CD4-positive, alpha-beta T cell treated with Interleukin-2 at 100 ng/mL for 4 hours (primary cell): ENCODE results near the gene EMC10.
"Not testable (repeated sequence)": the region's sequence is repeated elsewhere in the genome, so short reads cannot be mapped to it uniquely, and the experiment has no call there.

ENCODE experiments used
- DNase-seq: peaks from one replicate; pipeline ENCODE4 v3.0.0-alpha.2; 2020; ENCODE audit warnings: low spot score

The EMC10 gene

DNA sequence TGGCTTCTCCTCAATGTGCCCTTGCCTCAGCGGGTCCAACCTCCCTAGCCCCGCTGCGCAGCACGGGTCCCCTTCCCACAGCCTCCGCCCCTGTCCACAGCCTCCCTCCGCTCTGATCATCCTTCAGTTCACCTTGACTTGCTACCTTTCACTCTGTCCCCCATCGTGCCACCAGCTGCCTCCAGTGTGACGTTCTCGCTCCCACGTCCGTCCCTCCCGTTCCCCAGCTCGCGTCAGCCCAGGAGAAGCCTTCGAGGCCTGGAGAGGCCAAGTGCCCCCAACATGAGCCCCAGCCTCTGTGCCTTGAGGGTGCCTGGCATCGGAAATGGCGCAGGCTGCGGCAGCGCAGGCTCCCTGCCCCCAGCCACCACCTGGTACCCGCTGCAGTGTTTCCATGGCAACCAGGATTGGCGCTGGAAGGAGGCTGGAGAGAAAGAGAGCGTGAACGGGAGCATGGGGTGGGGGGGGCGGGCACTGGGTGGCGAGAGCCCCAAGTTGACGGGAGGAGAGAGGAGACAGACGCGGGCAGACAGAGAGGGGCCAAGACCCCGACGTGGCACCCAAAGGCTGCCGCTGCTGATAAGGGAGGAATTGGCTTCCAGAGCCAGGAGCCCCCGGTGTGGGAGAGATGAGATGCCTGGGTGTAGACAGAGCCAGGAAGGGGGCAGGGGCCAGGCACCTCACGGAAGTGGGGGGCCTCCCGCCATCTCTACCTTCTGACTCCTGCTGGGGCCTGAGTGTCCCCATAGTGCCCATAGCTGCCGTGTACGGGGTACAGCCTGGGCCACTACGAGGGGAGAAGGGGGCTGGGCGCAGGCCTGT lies 38.2 kb downstream of the EMC10 start:
- no peak for DNase-seq

DNA sequence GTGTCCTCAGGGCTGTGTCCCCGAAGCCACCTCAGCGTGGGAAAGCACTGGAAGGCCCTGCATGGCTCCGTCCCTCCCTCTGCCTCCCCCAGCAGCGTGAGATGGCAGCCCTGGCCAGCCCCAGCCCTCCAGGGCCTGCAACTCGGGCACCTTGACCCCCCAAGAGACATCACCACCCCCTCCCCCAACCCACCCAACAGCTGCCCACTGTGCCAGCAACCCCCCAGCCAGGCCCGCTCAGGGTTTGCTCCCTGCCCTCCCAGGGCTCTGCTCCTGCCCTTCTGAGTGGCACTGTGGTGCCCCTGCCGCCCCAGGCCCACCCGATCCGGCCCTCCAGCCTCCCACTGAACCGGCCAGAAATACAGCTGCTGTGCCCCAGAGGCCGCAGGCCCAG lies 38.9 kb downstream of the EMC10 start:
- DNase-seq = no peak

DNA sequence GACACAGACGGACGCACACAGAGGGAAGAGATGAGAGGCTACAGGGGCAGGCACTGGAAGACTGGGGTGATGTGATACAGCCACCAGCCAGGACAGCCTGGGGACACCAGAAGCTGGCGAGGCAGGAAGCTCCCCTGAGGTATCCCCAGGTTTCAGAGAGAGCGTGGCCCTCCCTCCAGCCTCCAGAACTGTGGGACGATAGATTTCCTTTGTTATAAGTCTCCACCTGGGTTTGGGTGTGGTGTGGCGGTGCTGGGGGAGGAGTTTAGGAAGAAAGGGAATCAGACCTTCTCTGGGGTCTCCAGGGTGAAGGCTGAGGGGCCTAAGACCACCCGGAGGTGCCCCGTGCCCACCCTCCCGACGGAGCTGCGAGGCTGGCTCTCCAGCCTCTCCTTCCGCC lies 40.1 kb downstream of the EMC10 start:
- DNase-seq = no peak

DNA sequence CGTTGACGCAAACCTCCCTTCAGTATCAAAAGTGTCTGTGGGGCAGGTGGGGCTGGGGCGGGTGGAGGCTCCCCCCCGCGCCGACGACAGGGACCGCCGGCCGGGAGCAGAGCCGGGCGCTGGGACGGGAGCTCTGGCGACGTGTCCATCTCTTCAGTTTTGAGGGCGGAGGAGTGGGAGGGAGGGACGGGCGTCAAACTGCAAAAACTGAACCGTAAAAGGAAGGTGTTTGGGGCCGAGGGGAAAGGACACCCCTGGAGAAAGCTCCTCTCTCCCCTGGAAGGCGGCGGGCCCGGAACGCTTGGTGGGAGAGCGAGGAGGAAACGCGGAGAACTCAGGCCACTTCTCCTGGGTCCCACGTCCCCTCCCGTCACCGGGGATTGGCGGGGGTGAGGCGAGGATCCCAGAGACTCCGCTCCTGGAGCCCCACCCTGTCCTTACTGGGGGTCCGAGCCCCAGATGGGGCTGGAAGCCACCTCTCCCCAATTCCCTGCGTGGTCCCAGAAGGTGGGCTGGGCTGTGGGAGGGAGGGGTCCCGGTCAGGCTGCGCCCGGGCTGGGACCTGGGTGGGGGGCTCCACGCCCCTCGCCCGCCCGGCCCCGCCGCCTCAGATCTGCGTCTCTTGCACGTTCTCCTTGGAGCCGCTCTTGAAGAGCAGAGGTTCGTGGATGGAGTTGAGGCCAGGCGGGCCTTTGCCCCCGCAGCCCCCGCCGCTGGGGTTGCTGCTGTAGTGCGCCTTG lies 40.8 kb downstream of the EMC10 start:
- no peak for DNase-seq

DNA sequence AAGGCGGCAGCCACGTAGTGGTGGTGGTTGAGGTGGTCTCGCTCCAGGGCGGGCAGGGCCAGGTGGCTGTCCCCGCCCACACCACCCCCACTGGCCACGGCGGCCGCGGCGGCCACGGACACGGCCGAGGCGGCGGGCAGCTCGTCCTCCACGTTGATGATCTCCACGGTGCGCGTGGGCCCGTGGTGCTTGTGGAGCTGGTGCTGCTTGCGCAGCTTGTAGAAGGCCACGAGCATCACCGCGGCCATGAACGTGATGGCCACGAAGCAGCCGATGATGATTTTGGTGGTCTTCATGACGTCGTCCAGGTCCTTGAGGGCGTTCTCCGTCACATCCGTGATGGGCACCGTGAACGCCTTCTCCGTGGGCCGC lies 41.4 kb downstream of the EMC10 start:
- DNase-seq = no peak

DNA sequence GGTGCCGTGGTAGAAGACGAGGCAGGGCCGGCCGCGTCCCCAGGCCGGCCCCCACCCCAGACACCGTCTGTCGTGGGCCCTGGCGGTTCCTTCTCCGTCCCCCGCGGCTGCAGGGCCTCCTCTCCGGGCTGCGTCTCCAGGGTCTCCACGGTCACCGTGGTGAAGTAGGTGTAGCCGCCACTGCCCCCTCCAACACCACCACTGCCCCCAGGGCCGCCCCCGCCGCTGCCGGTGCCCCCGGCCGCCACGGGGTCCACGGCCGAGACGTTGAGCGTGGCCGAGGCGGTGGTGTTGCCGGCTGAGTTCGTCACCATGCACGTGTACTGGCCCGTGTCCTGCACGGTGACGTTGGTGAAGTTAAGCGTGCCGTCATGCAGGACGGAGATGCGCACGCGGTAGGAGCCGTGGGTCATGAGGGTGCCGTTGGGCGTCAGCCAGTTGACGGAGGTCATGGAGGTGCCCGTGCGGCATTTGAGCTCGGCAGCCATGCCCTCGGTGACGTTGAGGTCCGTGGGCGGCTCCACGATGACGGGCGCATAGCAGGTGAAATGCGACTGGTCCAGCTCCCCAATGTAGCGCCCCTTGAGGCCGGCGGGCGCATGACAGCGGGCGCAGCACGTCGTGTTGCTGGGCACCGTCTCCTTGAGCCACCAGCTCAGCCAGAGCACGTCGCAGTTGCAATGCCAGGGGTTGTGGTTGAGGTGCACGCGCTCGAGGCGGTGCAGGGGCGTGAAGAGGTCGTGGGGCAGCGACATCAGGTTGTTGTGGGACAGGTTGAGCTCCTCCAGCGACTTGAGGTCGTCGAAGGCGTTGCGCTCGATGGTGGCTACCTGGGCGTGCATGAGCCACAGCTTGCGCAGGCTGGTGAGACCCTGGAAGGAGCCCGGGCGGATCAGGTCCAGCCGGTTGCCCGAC lies 42.0 kb downstream of the EMC10 start:
- DNase-seq = no peak

DNA sequence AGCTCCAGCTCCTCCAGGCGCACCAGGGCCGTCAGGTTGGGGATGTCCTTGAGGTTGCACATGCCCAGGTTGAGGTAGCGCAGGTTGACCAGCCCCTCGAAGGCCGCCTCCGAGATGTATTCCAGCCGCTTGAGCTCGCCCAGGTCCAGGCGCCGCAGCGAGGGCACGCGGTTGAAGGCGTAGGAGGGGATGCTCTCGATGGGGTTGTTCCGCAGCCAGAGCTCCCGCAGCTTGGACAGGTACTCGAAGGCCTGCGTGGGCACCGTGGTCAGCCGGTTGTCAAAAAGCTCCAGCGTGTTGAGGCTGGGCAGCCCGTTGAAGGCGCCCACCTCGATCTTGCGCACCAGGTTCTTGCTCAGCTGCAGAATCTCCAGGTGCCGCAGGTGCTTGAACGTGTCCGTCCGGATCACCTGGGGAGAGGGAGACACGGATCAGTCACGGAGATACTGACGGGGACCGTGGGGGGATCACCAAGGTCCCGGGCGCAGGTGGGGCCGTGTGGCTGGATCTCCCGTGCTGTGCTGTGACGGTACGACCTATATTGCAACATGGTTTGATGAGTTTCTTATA lies 42.8 kb downstream of the EMC10 start:
- DNase-seq = no peak

DNA sequence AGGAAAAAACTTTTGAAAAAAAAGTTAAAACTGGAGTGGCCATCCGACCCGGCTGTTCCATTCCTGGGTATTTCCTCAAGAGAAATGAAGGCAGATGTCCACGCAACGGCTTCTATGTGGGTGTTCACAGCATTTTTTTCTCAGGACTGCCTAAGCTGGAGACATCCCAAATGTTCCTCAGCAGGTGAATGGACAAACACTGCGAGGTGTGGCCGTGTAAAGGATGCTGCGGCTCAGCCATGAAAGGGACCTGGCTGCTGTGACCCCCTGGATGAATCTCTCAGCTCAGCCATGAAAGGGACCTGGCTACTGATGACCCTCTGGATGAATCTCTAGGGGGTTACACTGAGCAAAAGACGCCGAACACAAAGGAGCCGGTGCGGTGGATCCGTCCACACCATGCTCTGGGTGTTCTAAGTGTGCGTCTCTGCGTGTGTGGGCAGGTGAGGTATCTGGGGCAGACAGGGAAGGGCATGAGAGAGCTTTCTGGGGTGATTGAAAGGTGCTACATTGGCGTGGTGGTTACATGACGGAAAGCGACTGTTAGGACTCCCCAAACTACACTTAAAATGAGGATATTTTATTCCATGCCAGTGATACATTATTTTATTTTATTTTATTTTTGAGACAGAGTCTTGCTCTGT lies 44.6 kb downstream of the EMC10 start:
- no peak for DNase-seq

DNA sequence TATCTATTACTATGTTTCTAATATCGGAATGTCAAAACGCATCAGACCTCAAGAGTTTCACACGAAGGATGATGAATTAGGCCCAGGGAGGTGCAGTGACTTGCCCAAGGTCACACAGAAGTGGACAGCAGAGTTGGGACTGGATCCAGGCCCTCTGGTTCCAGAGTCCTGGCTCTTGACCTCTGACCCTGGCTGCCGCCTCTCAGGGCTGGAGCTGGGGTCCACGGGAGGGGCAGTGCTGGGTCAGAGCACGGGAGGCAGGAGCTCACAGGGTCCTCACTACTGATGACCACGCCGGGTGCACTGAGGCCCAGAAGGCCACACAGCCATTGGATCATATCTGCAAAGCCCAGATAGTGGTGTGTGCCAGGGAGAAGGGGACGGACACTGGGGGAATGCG lies 46.6 kb downstream of the EMC10 start:
- DNase-seq = no peak

DNA sequence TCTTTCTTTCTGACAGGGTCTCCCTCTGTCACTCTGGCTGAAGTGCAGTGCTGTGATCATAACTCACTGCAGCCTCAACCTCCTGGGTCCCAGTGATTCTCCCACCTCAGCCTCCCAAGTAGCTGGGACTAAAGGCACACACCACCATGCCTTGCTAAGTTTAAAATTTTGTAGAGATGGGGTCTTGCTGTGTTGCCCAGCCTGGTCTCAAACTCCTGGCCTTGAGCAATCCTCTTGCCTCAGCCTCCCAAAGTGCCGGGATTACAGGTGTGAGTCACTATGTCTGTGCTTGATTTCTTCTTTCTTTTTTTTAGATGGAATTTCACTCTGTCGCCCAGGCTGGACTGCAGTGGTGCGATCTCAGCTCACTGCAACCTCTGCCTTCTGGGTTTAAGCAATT lies 51.7 kb downstream of the EMC10 start:
- DNase-seq = not testable (repeated sequence)

DNA sequence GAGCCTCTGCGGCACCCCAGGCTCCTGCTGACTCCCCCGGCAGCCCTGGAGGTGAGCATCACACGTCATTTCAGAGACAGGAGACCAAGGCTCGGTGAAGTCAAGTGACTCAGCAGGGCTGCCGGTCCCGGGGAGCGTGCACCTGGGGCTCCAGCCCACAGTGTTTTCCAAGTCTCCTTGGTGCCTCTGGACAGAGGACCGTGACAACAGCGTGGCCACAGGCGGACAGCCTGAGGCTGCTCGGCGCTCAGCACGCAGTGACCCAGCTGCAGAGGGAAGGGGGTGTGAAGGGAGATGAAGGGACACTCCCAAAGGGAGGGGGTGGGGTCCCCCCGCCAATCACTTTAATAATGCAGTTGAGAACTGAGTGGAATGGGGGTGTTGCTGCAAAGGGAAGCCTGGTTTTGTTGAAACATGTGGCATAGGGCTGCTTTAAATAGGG lies 54.9 kb downstream of the EMC10 start:
- no peak for DNase-seq

DNA sequence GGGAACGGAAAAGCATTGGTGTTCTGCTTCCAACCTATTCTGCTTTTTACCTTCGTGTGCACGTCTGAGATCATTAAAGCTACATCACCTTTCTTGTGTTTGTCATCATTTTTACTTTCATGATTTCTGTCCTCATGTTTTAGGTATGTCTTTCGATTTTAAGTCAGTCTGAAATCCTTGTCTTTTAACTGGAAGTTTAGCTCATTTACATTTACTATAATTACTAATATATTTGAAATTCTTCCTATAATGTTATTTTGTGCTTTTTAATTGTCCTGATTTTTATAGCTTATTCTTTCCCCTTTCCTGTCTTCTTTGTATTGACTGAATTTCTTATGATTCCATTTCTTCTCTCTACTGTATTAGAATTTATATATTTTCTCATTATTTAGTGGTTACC lies 56.6 kb downstream of the EMC10 start:
- DNase-seq = no peak

DNA sequence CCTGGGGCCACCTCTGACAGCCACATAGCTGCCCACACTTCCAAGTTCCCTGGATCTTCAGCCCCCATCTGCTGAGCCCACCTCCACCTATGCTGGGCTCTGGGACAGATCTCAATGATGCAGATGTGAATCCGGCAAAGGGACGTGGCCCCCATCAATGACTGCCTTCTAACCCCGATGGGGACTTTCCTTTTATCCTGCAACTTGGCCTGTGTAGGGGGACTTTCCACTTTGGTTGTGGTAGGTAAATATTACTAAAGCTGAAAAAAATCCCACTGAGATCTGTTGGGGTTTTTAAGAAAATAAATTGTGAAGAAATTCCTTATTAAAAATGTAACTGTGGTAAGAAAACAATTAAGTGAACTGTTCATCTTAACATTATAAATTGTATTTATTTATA lies 58.2 kb downstream of the EMC10 start:
- DNase-seq = no peak

DNA sequence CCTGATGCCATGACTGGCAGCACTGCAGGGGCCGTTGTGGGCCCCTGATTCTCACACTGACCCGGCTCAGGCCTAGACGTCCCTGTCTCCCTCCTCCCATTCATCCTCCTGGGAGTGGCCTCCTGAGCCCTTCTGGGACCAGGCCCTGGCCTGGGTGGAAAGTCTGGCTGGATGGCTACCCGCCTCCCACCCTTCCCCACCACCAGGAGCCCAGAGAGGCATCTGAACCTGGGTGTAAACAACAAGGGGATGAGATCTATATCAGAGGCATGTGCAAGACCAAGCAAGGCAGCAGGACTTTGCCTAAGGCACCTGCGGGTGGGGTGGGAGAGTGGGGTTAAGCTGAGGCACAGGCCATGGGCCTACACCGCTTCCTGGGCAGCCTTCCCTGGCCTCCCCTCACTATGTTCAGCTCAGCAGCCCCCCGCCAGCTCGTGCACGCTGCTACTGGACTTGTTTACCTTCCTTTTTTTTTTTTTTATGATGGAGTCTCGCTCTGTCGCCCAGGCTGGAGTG lies 59.4 kb downstream of the EMC10 start:
- no peak for DNase-seq

DNA sequence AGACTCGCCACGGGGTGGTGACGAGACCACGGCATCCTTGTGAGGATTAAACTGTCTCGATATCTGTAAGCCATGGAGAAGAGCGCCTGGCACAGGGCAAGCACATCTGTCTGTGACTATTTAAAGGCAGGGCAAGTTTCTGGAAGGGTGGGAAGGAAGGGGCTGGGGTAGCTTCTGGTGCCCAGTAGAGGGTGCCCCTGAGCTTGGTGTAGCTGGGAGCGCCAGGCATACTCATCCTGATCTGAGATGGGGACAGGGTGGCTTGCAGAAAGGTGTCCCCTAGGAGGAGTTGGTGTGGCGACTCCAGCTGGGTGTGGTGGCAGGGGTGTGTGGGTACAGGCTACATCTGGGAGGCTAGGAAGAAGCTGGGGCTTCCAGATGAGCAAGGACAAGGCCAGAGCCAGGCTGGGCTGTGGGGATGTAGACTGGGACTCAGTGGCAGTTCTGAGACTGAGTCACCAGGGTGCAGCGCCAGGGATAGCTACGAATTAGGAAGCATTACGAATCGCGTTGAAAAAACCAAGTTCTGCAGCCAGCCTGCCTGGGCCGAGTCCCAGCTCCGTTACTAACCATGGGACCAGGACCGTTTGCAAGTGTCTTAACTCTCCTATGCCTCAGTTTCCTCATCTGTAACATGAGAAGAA lies 60.5 kb downstream of the EMC10 start:
- no peak for DNase-seq

DNA sequence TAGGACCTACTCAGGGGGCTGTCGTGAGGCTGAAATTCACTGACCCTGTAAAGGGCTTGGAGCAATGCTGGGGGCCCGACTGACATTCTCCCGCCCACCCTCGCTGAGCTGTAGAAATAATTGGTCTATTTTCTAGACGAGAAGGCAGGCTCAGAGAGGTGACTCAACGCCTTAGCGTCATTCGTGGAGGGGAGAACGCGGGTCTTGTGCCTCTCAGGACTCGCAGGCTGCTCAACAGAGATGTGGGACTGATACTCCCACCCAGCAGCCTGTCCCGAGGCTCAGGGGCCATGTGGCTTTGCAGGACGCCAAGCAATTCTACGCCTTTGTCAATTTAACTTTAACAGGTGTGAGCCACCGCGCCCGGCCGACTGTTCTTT lies 61.0 kb downstream of the EMC10 start:
- DNase-seq = no peak

DNA sequence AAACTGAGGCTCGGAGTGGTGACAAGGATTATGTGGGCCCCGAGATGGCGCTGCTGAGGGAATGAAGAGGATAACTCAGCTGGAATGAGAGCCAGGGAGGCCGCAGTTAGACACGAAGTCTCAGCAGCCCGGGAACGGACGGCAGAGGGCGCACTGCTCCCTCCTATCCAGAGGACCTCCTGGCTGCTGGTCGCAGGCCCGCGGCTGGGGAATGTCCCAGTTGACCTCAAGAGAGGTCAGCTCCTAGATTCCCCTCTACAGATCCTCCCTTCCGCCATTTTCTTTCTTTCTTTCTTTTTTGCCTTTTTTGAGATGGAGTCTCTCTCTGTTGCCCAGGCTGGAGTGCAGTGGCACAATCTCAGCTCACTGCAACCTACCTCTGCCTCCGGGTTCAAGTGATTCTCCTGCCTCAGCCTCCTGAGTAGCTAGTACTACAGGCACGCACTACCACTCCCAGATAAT lies 61.5 kb downstream of the EMC10 start:
- peak; percentile 45 for DNase-seq
